HepG2 (cell line): ENCODE measurements around the gene CLCA2. TPM values are rescaled to one million over a fixed set of nuclear protein-coding genes. Genes with fewer than 3 reads are reported as not detected.

ENCODE experiments used
- ATAC-seq: fragments of 200-7000 bp; cut with Tn5 transposase; 3 replicates; pipeline ENCODE4 v1.9.1; 2020; ENCODE audit warnings: mild to moderate bottlenecking, moderate library complexity
- BruUV-seq: library from RNA; stranded (reverse); fragments of 400-500 nt; replicated peaks from 2 replicates; lab custom pipeline; 2021; lab: Mats Ljungman, UMichigan
- CTCF ChIA-PET: fragments of 300-600 bp; formaldehyde crosslinking; extraction: SDS; loops from one replicate; lab custom pipeline; 2021; ENCODE audit warnings: low total read pairs, inconsistent platforms, low intra/inter-chr PET ratio; lab: Yijun Ruan, JAX
- POLR2A ChIA-PET: fragments of 350-600 bp; sonication (Branson Sonifier 250); formaldehyde crosslinking; loops from one replicate; lab custom pipeline; 2020; ENCODE audit warnings: antibody characterized with exemption, inconsistent platforms; lab: Yijun Ruan, JAX
- DNase-seq: peaks from one replicate; pipeline ENCODE4 v3.0.0-alpha.2; 2015; ENCODE audit warnings: low spot score
- FAIRE-seq: peaks from 3 replicates; lab custom pipeline; 2011; peaks lifted over from hg19 to GRCh38; lab: Jason Lieb, UNC
- H2AFZ ChIP-seq: one replicate; pipeline ENCODE4 v1.6.1; 2011; ENCODE audit warnings: low read length, inconsistent platforms
- H3K27ac ChIP-seq: fragments of 300-600 bp; 3 replicates; pipeline ENCODE4 v1.8.0; 2011; ENCODE audit warnings: mixed run types, mild to moderate bottlenecking, mixed read lengths, low read length, inconsistent platforms; ENCODE audit not compliant: insufficient read depth; ENCODE audit errors: extremely low read length
- H3K27me3 ChIP-seq, 2 experiments: fragments of 200-600 bp in 1 of 2; 2 replicates in 1 of 2; 3 replicates in 1 of 2; pipeline versions ENCODE4 v1.6.0 to v1.8.0; 2011; ENCODE audit warnings: low read length in 2 of 2, mild to moderate bottlenecking in 2 of 2, moderate library complexity in 2 of 2, inconsistent platforms in 1 of 2; ENCODE audit not compliant: insufficient read depth in 2 of 2, control insufficient read depth in 1 of 2
- H3K36me3 ChIP-seq, 2 experiments: fragments of 200-600 bp in 1 of 2; replicated peaks in 1 of 2; 2 replicates in 1 of 2; 3 replicates in 1 of 2; pipeline versions ENCODE4 v1.5.1 to v1.8.0; 2011; ENCODE audit warnings: low read length in 2 of 2, inconsistent platforms in 1 of 2; ENCODE audit not compliant: insufficient read depth in 2 of 2, control insufficient read depth in 1 of 2
- H3K4me1 ChIP-seq: 2 replicates; pipeline ENCODE4 v1.5.1; 2012; ENCODE audit warnings: low read length, inconsistent platforms; ENCODE audit not compliant: insufficient read depth
- H3K4me2 ChIP-seq: 2 replicates; pipeline ENCODE4 v1.6.0; 2011; ENCODE audit warnings: low read depth, low read length, inconsistent platforms
- H3K4me3 ChIP-seq, 3 experiments: fragments of 200-600 bp in 1 of 3; sonication (generic), shearing (Covaris generic) in 1 of 3; replicated peaks in 1 of 3; 2 replicates each; pipeline ENCODE4 v1.5.1; 2011 to 2016; ENCODE audit warnings: low read length in 3 of 3, inconsistent platforms in 2 of 3, low read depth in 2 of 3, mild to moderate bottlenecking in 2 of 3, control low read depth in 1 of 3, mixed read lengths in 1 of 3; ENCODE audit not compliant: insufficient read depth in 1 of 3
- H3K79me2 ChIP-seq: one replicate; pipeline ENCODE4 v1.6.1; 2011; ENCODE audit warnings: low read length, inconsistent platforms; ENCODE audit not compliant: insufficient read depth
- H3K9ac ChIP-seq: 2 replicates; pipeline ENCODE4 v1.6.0; 2011; ENCODE audit warnings: mild to moderate bottlenecking, low read depth, low read length, inconsistent platforms; ENCODE audit not compliant: insufficient read depth
- H3K9me3 ChIP-seq: 2 replicates; pipeline ENCODE4 v1.5.1; 2012; ENCODE audit warnings: mild to moderate bottlenecking, low read length
- H4K20me1 ChIP-seq: 2 replicates; pipeline ENCODE4 v1.6.0; 2011; ENCODE audit warnings: inconsistent platforms, mild to moderate bottlenecking, low read length, moderate library complexity; ENCODE audit not compliant: insufficient read depth
- SP140L ChIP-seq: sonication (generic); formaldehyde crosslinking; IDR thresholded peaks from 2 replicates; pipeline ENCODE4 v1.4.0; 2020; ENCODE audit warnings: missing genetic modification reagents, borderline replicate concordance
- ZBTB3 ChIP-seq: sonication (generic); formaldehyde crosslinking; IDR thresholded peaks from 2 replicates; pipeline ENCODE4 v1.4.0; 2020; ENCODE audit warnings: low read depth, mild to moderate bottlenecking, moderate library complexity, missing genetic modification reagents, borderline replicate concordance
- ZNF230 ChIP-seq: sonication (generic); formaldehyde crosslinking; IDR thresholded peaks from 2 replicates; pipeline ENCODE4 v1.4.0; 2020; ENCODE audit warnings: mild to moderate bottlenecking, missing genetic modification reagents
- ZNF446 ChIP-seq: sonication (generic); formaldehyde crosslinking; IDR thresholded peaks from 2 replicates; pipeline ENCODE4 v1.5.0; 2020; ENCODE audit warnings: mild to moderate bottlenecking, missing genetic modification reagents
- WGBS: methylation state at CpG from one replicate; pipeline ENCODE4 v1.1.6; 2017; ENCODE audit warnings: low lambda C conversion rate; 5-methylcytosine and 5-hydroxymethylcytosine counted together
- in situ Hi-C: cut with HindIII; loops from 2 replicates; pipeline ENCODE4 v1.10.0; 2017; ENCODE audit warnings: low pct_unique_long_range_greater_than_20kb; ENCODE audit not compliant: extremely low pct_ligation_motif_present
- intact Hi-C: fragments of 100-400 bp; cut with micrococcal nuclease; formaldehyde crosslinking; loops from one replicate; pipeline ENCODE4 v1.10.0; 2022; ENCODE audit not compliant: unreplicated experiment
- polyA plus RNA-seq, 8 experiments: library from polyadenylated mRNA; depleted of rRNA in 3 of 8; stranded (reverse) in 7 of 8; unstranded in 1 of 8; fragments of >200 nt; fragmentation: Illumina TruSeq in 4 of 8; extraction: Trizol in 4 of 8; gene quantifications; 2 replicates each; pipeline versions ENCODE4 v1.2.1 to v1.2.3, GENCODE V29; 2011 to 2016; ENCODE audit warnings: low read depth in 4 of 8, missing spikeins in 1 of 8, mixed read lengths in 1 of 8; ENCODE audit not compliant: insufficient read depth in 1 of 8
- total RNA-seq, 5 experiments: library from RNA; depleted of rRNA; stranded (reverse); fragments of >200 nt; fragmentation: Illumina TruSeq; extraction: Trizol; gene quantifications; 2 replicates each; pipeline ENCODE4 v1.2.3, GENCODE V29; 2016; ENCODE audit warnings: low read depth in 1 of 5
- TF ChIP-seq, protein P1 (sequence below), 2 experiments: sonication (generic) in 1 of 2; formaldehyde crosslinking in 1 of 2; IDR thresholded peaks; 2 replicates each; pipeline versions ENCODE4 v1.5.1 to v1.6.1; 2011 to 2020; ENCODE audit warnings: borderline replicate concordance in 1 of 2, low read depth in 1 of 2, low read length in 1 of 2, mild to moderate bottlenecking in 1 of 2, missing genetic modification reagents in 1 of 2, moderate library complexity in 1 of 2
- TF ChIP-seq, protein P2 (sequence below): sonication (generic); formaldehyde crosslinking; IDR thresholded peaks from 2 replicates; pipeline ENCODE4 v1.4.0; 2020; ENCODE audit warnings: mild to moderate bottlenecking, missing genetic modification reagents

CLCA2 gene
- total and polyA plus RNA-seq, 2 of the 13 experiments (the other 11 are each of a cell fraction or from before 2014, with no cell fraction given): not detected

- H3K36me3 ChIP-seq: no peaks in the 10 kb centered on the region
- H3K4me3 ChIP-seq: peak overlapping the region in 1 of 3 experiments; percentile 16; a peak in 1 of 6 replicates
- no peak overlapping the region for H3K9ac ChIP-seq
- no peak for FAIRE-seq
- WGBS: 22% methylated on average over 17 of the region's 18 CpGs
- intact Hi-C loops: loop anchor here (2.0 to 10.0 kb wide), 4 partner anchors 75 to 461 kb away; no protein-coding TSS in a partner anchor
- no peaks in the 10 kb centered on the region for H3K79me2 ChIP-seq
- no TSS peak for BruUV-seq
- no peak overlapping the region for H2AFZ ChIP-seq
- H3K4me2 ChIP-seq: peak overlapping the region; percentile 50
- ChIA-PET POLR2A (no interaction called here), CTCF (no interaction called here)
- H3K27ac ChIP-seq: no peak overlapping the region
- no peaks in the 10 kb centered on the region for H4K20me1 ChIP-seq
- ATAC-seq: peak; percentile 40
- H3K27me3 ChIP-seq: peaks cover 5 to 39% of the 10 kb centered on the region in 2 experiments; a peak in 4 of 5 replicates
- no peak for TF ChIP-seq ZNF446 (CRISPR knock-in tag)
- TF ChIP-seq, protein P1, sequence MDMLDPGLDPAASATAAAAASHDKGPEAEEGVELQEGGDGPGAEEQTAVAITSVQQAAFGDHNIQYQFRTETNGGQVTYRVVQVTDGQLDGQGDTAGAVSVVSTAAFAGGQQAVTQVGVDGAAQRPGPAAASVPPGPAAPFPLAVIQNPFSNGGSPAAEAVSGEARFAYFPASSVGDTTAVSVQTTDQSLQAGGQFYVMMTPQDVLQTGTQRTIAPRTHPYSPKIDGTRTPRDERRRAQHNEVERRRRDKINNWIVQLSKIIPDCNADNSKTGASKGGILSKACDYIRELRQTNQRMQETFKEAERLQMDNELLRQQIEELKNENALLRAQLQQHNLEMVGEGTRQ (IDR thresholded peaks at IDR 0.05; ENCODE audit: low read depth, low read length): no peak
- TF ChIP-seq, protein P1 (CRISPR knock-in tag; IDR thresholded peaks at IDR 0.05; ENCODE audit: borderline replicate concordance): peak; percentile 23; the same call in 1 of the 2 replicates
- no peak for TF ChIP-seq SP140L
- TF ChIP-seq ZNF230 (CRISPR knock-in tag): no peak
- no peak for TF ChIP-seq ZBTB3
- TF ChIP-seq, protein P2, sequence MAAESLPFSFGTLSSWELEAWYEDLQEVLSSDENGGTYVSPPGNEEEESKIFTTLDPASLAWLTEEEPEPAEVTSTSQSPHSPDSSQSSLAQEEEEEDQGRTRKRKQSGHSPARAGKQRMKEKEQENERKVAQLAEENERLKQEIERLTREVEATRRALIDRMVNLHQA (CRISPR knock-in tag): no peak
- TF ChIP-seq, all 625 proteins: peak for 1
- 0 out of 2 replicates have a peak, but pooled peaks cover 6% of the 10 kb centered on the region for H3K4me1 ChIP-seq
- in situ Hi-C loops: loop anchor here (10.0 to 25.0 kb wide), 2 partner anchors 119 to 184 kb away; no protein-coding TSS in a partner anchor
- no peak for DNase-seq
- H3K9me3 ChIP-seq: no peaks in the 10 kb centered on the region
Measured at GRCh38 chr1:86503406-86504136, 79.6 kb downstream of the CLCA2 start.
